Measurements from ENCODE around the gene NT5C2.

- TF ChIP-seq POLR2A (IDR thresholded peaks at IDR 0.05) (no peak), CTCF (IDR thresholded peaks at IDR 0.05) (no peak)
Measured at GRCh38 chr10:103202319-103202718, 9.2 kb upstream of the NT5C2 start.
